Inferior parietal cortex (tissue), 1 donor: ENCODE results near the gene DSCAM.

ENCODE experiments used
- DNase-seq: peaks from one replicate; pipeline ENCODE4 v3.0.0-alpha.2; 2016; ENCODE audit errors: extremely low spot score

DSCAM gene

GRCh38 chr21:40707656-40708244 lies 139.2 kb downstream of the DSCAM start:
- no peak for DNase-seq

GRCh38 chr21:40706806-40707655 lies 139.9 kb downstream of the DSCAM start:
- DNase-seq, result no peak

GRCh38 chr21:40706176-40706575 lies 140.8 kb downstream of the DSCAM start:
- DNase-seq, result no peak

GRCh38 chr21:40704141-40704540 lies 142.8 kb downstream of the DSCAM start:
- no peak for DNase-seq

GRCh38 chr21:40699366-40699765 lies 147.6 kb downstream of the DSCAM start:
- no peak for DNase-seq

- no peak for DNase-seq
These were observed 150.7 kb downstream of the DSCAM start for GRCh38 chr21:40696246-40696645.

GRCh38 chr21:40689840-40690360 lies 157.1 kb downstream of the DSCAM start:
- DNase-seq, result no peak

- DNase-seq, result no peak
These were observed 157.7 kb downstream of the DSCAM start for GRCh38 chr21:40689217-40689616.

GRCh38 chr21:40688106-40688864 lies 158.7 kb downstream of the DSCAM start:
- no peak for DNase-seq

- no peak for DNase-seq
These were observed 159.3 kb downstream of the DSCAM start for GRCh38 chr21:40687625-40688024.

GRCh38 chr21:40686526-40686925 lies 160.4 kb downstream of the DSCAM start:
- no peak for DNase-seq

GRCh38 chr21:40685141-40685540 lies 161.8 kb downstream of the DSCAM start:
- DNase-seq, result no peak

GRCh38 chr21:40684726-40685125 lies 162.2 kb downstream of the DSCAM start:
- no peak for DNase-seq

GRCh38 chr21:40683349-40683748 lies 163.6 kb downstream of the DSCAM start:
- DNase-seq, result no peak

- no peak for DNase-seq
These were observed 165.6 kb downstream of the DSCAM start for GRCh38 chr21:40681164-40681859.

GRCh38 chr21:40680311-40680710 lies 166.6 kb downstream of the DSCAM start:
- DNase-seq, result no peak

- DNase-seq, result no peak
These were observed 168.2 kb downstream of the DSCAM start for GRCh38 chr21:40678681-40679284.

GRCh38 chr21:40675017-40675416 lies 171.9 kb downstream of the DSCAM start:
- no peak for DNase-seq

GRCh38 chr21:40672602-40673001 lies 174.4 kb downstream of the DSCAM start:
- DNase-seq, result no peak

GRCh38 chr21:40671716-40672115 lies 175.2 kb downstream of the DSCAM start:
- DNase-seq, result no peak

- no peak for DNase-seq
These were observed 178.2 kb downstream of the DSCAM start for GRCh38 chr21:40668555-40669275.
